Measurements from ENCODE around the gene UNC5A.

The UNC5A gene

DNA sequence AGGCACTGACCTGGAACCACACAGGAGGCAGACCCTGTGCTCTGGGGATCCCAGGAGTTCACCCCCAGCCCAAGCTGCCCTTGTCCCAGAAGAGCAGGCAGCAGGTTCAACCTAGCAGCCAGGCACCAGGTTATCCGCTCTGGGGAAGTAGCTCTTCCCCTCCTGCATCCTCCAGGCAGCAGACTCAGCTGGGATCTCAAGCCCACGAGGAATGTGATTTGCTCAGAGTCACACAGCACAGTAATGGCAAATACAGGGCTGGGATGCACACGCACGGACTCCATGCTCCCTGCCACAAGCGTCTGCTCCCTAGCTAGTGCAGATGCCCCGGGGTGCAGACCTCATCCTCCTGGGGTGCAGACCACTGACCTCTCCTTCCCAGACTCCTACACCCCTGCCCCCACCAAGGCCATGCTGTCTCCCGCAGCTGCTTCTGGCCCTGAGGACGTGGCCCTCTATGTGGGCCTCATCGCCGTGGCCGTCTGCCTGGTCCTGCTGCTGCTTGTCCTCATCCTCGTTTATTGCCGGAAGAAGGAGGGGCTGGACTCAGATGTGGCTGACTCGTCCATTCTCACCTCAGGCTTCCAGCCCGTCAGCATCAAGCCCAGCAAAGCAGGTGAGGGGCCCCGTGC lies 63.3 kb downstream of the UNC5A start (continued):
- TF ChIP-seq IKZF3 (tag by site-specific recombination; IDR thresholded peaks at IDR 0.05) (no peak), TRIM28 (IDR thresholded peaks at IDR 0.05; ENCODE audit: borderline replicate concordance, low read length) (no peak), ZNF366 (tag by site-specific recombination; conservative IDR thresholded peaks at IDR 0.05) (no peak), ZNF350 (tag by site-specific recombination; IDR thresholded peaks at IDR 0.05) (no peak), ZNF292 (tag by site-specific recombination; IDR thresholded peaks at IDR 0.05; ENCODE audit: borderline replicate concordance, low read depth) (no peak)
- TF ChIP-seq, protein P1, sequence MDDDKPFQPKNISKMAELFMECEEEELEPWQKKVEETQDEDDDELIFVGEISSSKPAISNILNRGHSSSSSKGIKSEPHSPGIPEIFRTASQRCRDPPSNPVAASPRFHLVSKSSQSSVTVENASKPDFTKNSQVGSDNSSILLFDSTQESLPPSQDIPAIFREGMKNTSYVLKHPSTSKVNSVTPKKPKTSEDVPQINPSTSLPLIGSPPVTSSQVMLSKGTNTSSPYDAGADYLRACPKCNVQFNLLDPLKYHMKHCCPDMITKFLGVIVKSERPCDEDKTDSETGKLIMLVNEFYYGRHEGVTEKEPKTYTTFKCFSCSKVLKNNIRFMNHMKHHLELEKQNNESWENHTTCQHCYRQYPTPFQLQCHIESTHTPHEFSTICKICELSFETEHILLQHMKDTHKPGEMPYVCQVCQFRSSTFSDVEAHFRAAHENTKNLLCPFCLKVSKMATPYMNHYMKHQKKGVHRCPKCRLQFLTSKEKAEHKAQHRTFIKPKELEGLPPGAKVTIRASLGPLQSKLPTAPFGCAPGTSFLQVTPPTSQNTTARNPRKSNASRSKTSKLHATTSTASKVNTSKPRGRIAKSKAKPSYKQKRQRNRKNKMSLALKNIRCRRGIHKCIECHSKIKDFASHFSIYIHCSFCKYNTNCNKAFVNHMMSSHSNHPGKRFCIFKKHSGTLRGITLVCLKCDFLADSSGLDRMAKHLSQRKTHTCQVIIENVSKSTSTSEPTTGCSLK (tag by site-specific recombination; IDR thresholded peaks at IDR 0.05): no peak
- TF ChIP-seq, protein P2, sequence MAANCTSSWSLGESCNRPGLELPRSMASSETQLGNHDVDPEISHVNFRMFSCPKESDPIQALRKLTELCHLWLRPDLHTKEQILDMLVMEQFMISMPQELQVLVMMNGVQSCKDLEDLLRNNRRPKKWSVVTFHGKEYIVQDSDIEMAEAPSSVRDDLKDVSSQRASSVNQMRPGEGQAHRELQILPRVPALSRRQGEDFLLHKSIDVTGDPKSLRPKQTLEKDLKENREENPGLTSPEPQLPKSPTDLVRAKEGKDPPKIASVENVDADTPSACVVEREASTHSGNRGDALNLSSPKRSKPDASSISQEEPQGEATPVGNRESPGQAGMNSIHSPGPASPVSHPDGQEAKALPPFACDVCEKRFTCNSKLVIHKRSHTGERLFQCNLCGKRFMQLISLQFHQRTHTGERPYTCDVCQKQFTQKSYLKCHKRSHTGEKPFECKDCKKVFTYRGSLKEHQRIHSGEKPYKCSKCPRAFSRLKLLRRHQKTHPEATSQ (tag by site-specific recombination; IDR thresholded peaks at IDR 0.05): no peak
- TF ChIP-seq, protein P3, sequence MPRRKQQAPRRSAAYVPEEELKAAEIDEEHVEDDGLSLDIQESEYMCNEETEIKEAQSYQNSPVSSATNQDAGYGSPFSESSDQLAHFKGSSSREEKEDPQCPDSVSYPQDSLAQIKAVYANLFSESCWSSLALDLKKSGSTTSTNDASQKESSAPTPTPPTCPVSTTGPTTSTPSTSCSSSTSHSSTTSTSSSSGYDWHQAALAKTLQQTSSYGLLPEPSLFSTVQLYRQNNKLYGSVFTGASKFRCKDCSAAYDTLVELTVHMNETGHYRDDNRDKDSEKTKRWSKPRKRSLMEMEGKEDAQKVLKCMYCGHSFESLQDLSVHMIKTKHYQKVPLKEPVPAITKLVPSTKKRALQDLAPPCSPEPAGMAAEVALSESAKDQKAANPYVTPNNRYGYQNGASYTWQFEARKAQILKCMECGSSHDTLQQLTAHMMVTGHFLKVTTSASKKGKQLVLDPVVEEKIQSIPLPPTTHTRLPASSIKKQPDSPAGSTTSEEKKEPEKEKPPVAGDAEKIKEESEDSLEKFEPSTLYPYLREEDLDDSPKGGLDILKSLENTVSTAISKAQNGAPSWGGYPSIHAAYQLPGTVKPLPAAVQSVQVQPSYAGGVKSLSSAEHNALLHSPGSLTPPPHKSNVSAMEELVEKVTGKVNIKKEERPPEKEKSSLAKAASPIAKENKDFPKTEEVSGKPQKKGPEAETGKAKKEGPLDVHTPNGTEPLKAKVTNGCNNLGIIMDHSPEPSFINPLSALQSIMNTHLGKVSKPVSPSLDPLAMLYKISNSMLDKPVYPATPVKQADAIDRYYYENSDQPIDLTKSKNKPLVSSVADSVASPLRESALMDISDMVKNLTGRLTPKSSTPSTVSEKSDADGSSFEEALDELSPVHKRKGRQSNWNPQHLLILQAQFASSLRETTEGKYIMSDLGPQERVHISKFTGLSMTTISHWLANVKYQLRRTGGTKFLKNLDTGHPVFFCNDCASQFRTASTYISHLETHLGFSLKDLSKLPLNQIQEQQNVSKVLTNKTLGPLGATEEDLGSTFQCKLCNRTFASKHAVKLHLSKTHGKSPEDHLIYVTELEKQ (tag by site-specific recombination; IDR thresholded peaks at IDR 0.05; ENCODE audit: borderline replicate concordance): no peak
- TF ChIP-seq, protein P4, sequence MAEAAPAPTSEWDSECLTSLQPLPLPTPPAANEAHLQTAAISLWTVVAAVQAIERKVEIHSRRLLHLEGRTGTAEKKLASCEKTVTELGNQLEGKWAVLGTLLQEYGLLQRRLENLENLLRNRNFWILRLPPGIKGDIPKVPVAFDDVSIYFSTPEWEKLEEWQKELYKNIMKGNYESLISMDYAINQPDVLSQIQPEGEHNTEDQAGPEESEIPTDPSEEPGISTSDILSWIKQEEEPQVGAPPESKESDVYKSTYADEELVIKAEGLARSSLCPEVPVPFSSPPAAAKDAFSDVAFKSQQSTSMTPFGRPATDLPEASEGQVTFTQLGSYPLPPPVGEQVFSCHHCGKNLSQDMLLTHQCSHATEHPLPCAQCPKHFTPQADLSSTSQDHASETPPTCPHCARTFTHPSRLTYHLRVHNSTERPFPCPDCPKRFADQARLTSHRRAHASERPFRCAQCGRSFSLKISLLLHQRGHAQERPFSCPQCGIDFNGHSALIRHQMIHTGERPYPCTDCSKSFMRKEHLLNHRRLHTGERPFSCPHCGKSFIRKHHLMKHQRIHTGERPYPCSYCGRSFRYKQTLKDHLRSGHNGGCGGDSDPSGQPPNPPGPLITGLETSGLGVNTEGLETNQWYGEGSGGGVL (tag by site-specific recombination; IDR thresholded peaks at IDR 0.05): no peak

DNA sequence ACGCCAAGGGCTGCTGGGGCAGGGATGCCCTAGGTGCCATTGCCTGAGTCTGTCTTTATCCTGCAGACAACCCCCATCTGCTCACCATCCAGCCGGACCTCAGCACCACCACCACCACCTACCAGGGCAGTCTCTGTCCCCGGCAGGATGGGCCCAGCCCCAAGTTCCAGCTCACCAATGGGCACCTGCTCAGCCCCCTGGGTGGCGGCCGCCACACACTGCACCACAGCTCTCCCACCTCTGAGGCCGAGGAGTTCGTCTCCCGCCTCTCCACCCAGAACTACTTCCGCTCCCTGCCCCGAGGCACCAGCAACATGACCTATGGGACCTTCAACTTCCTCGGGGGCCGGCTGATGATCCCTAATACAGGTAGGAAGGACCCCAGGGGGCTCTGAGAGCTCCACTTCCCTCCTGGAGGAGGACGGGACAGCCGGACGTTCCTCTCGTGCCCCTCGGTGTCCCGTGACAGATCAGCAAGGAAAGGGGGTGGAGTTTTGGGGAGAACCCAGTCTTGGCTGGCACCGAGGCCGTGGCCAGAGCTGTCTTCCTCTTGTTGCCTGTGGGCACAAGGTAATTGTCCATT lies 63.9 kb downstream of the UNC5A start:
- no peak for TF ChIP-seq ZNF792 (tag by site-specific recombination; IDR thresholded peaks at IDR 0.05)
- TF ChIP-seq ZNF747 (tag by site-specific recombination; IDR thresholded peaks at IDR 0.05): no peak
- no peak for TF ChIP-seq ZNF701 (tag by site-specific recombination; IDR thresholded peaks at IDR 0.05)
- TF ChIP-seq ZNF132 (tag by site-specific recombination; IDR thresholded peaks at IDR 0.05; ENCODE audit: borderline replicate concordance): no peak
- TF ChIP-seq ZNF24 (tag by site-specific recombination; IDR thresholded peaks at IDR 0.05): no peak
- no peak for TF ChIP-seq ZNF211 (tag by site-specific recombination; IDR thresholded peaks at IDR 0.05; ENCODE audit: low read depth)
- TF ChIP-seq ZNF37A (tag by site-specific recombination; IDR thresholded peaks at IDR 0.05): no peak
- no peak for TF ChIP-seq SALL2 (tag by site-specific recombination; IDR thresholded peaks at IDR 0.05; ENCODE audit: borderline replicate concordance)
- no peak for TF ChIP-seq FEZF1 (tag by site-specific recombination; IDR thresholded peaks at IDR 0.05)
- no peak for TF ChIP-seq ZNF585B (tag by site-specific recombination; IDR thresholded peaks at IDR 0.05)
- no peak for TF ChIP-seq ZNF473 (tag by site-specific recombination; IDR thresholded peaks at IDR 0.05)
- TF ChIP-seq, protein P5, sequence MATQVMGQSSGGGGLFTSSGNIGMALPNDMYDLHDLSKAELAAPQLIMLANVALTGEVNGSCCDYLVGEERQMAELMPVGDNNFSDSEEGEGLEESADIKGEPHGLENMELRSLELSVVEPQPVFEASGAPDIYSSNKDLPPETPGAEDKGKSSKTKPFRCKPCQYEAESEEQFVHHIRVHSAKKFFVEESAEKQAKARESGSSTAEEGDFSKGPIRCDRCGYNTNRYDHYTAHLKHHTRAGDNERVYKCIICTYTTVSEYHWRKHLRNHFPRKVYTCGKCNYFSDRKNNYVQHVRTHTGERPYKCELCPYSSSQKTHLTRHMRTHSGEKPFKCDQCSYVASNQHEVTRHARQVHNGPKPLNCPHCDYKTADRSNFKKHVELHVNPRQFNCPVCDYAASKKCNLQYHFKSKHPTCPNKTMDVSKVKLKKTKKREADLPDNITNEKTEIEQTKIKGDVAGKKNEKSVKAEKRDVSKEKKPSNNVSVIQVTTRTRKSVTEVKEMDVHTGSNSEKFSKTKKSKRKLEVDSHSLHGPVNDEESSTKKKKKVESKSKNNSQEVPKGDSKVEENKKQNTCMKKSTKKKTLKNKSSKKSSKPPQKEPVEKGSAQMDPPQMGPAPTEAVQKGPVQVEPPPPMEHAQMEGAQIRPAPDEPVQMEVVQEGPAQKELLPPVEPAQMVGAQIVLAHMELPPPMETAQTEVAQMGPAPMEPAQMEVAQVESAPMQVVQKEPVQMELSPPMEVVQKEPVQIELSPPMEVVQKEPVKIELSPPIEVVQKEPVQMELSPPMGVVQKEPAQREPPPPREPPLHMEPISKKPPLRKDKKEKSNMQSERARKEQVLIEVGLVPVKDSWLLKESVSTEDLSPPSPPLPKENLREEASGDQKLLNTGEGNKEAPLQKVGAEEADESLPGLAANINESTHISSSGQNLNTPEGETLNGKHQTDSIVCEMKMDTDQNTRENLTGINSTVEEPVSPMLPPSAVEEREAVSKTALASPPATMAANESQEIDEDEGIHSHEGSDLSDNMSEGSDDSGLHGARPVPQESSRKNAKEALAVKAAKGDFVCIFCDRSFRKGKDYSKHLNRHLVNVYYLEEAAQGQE (tag by site-specific recombination; IDR thresholded peaks at IDR 0.05): no peak
- no peaks in the 10 kb centered on the region for H3K36me3 ChIP-seq (ENCODE audit: control insufficient read depth in 2 of 2, insufficient read depth in 1 of 2, low read length in 2 of 2)
- H3K27ac ChIP-seq (ENCODE audit: extremely low read depth, low read depth, low read length): no peak overlapping the region
- H3K9me3 ChIP-seq (ENCODE audit: control insufficient read depth, insufficient read depth, low read depth, low read length): no peaks in the 10 kb centered on the region
- H3K4me1 ChIP-seq (ENCODE audit: control insufficient read depth, insufficient read depth, low read length): no peaks in the 10 kb centered on the region
- ChIA-PET POLR2A (no interaction called here), CTCF (interaction anchor here (0.7 to 1.4 kb wide), 4 partner anchors 28 to 240 kb away, joined by 3 to 5 read pairs (median 3); no protein-coding TSS in a partner anchor)
- H3K4me3 ChIP-seq (ENCODE audit: low read depth, low read length): no peak overlapping the region
